K562 (cell line): ENCODE results near the gene DNAJA1. TPM values are rescaled to one million over a fixed set of nuclear protein-coding genes. Genes with fewer than 3 reads are reported as not detected.

Experiments
- ETV1 ChIP-seq: fragments of 450-650 bp; conservative IDR thresholded peaks from 2 replicates; pipeline ENCODE4 v1.6.1; 2016; ENCODE audit warnings: missing genetic modification characterization, control low read depth, low read depth, missing compliant biosample characterization
- HSF4 ChIP-seq: fragments of 250-450 bp; sonication (Bioruptor Pico); IDR thresholded peaks from 2 replicates; pipeline ENCODE4 v2.1.2; 2022; ENCODE audit warnings: mild to moderate bottlenecking, moderate library complexity, borderline replicate concordance
- LARP7 ChIP-seq: fragments of 450-650 bp; IDR thresholded peaks from 2 replicates; pipeline ENCODE4 v1.6.1; 2016
- MAZ ChIP-seq, 2 experiments: fragments of 450-650 bp in 1 of 2; sonication (generic) in 1 of 2; formaldehyde crosslinking; IDR thresholded peaks in 1 of 2; conservative IDR thresholded peaks in 1 of 2; 2 replicates each; pipeline versions ENCODE4 v1.4.0 to v1.5.0; 2020; ENCODE audit warnings: mild to moderate bottlenecking in 1 of 2, missing genetic modification reagents in 1 of 2
- MED1 ChIP-seq: sonication (generic); formaldehyde crosslinking; IDR thresholded peaks from 2 replicates; pipeline ENCODE4 v1.8.1; 2023; ENCODE audit warnings: missing genetic modification reagents, borderline replicate concordance
- PBX2 ChIP-seq, 2 experiments: IDR thresholded peaks in 1 of 2; conservative IDR thresholded peaks in 1 of 2; 2 replicates each; pipeline ENCODE4 v1.6.1; 2016; ENCODE audit warnings: low read depth in 2 of 2, mild to moderate bottlenecking in 1 of 2, missing compliant biosample characterization in 1 of 2, missing genetic modification characterization in 1 of 2, moderate library complexity in 1 of 2
- PCBP2 ChIP-seq: fragments of 200-400 bp; formaldehyde crosslinking; IDR thresholded peaks from 2 replicates; pipeline ENCODE4 v1.6.1; 2018; ENCODE audit warnings: low read length, low read depth, mild to moderate bottlenecking, moderate library complexity; ENCODE audit not compliant: poor library complexity, severe bottlenecking
- POLR2AphosphoS2 ChIP-seq: IDR thresholded peaks from 2 replicates; pipeline ENCODE4 v1.6.1; 2012; ENCODE audit warnings: low read length, improper control_type of control experiment
- RAD21 ChIP-seq, 2 experiments: fragments of 250-450 bp in 1 of 2; fragments of 450-650 bp in 1 of 2; sonication (Bioruptor Pico) in 1 of 2; formaldehyde crosslinking in 1 of 2; IDR thresholded peaks in 1 of 2; conservative IDR thresholded peaks in 1 of 2; 2 replicates each; pipeline versions ENCODE4 v1.4.0 to v1.8.0; 2020 to 2022; ENCODE audit warnings: mild to moderate bottlenecking in 2 of 2, moderate library complexity in 1 of 2
- RERE ChIP-seq: sonication (generic); formaldehyde crosslinking; IDR thresholded peaks from 2 replicates; pipeline ENCODE4 v1.8.0; 2023; ENCODE audit warnings: missing genetic modification reagents, mild to moderate bottlenecking, borderline replicate concordance
- ZBTB1 ChIP-seq: sonication (generic); formaldehyde crosslinking; IDR thresholded peaks from 2 replicates; pipeline ENCODE4 v1.8.1; 2023; ENCODE audit warnings: missing genetic modification reagents, low read depth, mild to moderate bottlenecking, borderline replicate concordance
- ZNF12 ChIP-seq: sonication (generic); formaldehyde crosslinking; IDR thresholded peaks from 2 replicates; pipeline ENCODE4 v1.4.0; 2020; ENCODE audit warnings: mild to moderate bottlenecking, missing genetic modification reagents
- ZNF316 ChIP-seq: fragments of 450-650 bp; IDR thresholded peaks from 2 replicates; pipeline ENCODE4 v1.6.1; 2016
- ZNF354B ChIP-seq: fragments of 250-450 bp; sonication (Bioruptor Pico); IDR thresholded peaks from 2 replicates; pipeline ENCODE4 v1.4.0; 2020
- polyA plus RNA-seq, 8 experiments: library from polyadenylated mRNA; depleted of rRNA in 4 of 8; stranded (reverse) in 5 of 8; unstranded in 3 of 8; fragments of >200 nt; fragmentation: Nextera tagmentation in 2 of 8; fragmentation: Illumina TruSeq in 1 of 8; extraction: Ambion mirVana in 2 of 8; extraction: Trizol in 1 of 8; gene quantifications; 2 replicates each; pipeline versions ENCODE4 v1.2.1 to v1.2.3, GENCODE V29; 2011 to 2014; ENCODE audit warnings: inconsistent platforms in 1 of 8, missing spikeins in 1 of 8
- total RNA-seq, 7 experiments: library from RNA; depleted of rRNA in 6 of 7; stranded (reverse); fragments of >200 nt in 6 of 7; fragmentation: Illumina TruSeq in 2 of 7; extraction: Trizol in 2 of 7; gene quantifications; 2 replicates each; pipeline versions ENCODE4 v1.2.1 to v1.2.3, GENCODE V29; 2011 to 2021; ENCODE audit warnings: low replicate concordance in 1 of 7
- TF ChIP-seq, protein P1 (sequence below): sonication (generic); formaldehyde crosslinking; IDR thresholded peaks from 2 replicates; pipeline ENCODE4 v1.8.0; 2022; ENCODE audit warnings: mild to moderate bottlenecking, missing genetic modification reagents
- TF ChIP-seq, protein P2 (sequence below): fragments of 250-450 bp; sonication (Bioruptor Pico); IDR thresholded peaks from 2 replicates; pipeline ENCODE4 v1.5.1; 2021; ENCODE audit warnings: mild to moderate bottlenecking

The DNAJA1 gene
- total and polyA plus RNA-seq, 9 of the 15 experiments (the other 6 are each of a cell fraction or from before 2014, with no cell fraction given), result 109 to 359 (median 175) TPM

DNA sequence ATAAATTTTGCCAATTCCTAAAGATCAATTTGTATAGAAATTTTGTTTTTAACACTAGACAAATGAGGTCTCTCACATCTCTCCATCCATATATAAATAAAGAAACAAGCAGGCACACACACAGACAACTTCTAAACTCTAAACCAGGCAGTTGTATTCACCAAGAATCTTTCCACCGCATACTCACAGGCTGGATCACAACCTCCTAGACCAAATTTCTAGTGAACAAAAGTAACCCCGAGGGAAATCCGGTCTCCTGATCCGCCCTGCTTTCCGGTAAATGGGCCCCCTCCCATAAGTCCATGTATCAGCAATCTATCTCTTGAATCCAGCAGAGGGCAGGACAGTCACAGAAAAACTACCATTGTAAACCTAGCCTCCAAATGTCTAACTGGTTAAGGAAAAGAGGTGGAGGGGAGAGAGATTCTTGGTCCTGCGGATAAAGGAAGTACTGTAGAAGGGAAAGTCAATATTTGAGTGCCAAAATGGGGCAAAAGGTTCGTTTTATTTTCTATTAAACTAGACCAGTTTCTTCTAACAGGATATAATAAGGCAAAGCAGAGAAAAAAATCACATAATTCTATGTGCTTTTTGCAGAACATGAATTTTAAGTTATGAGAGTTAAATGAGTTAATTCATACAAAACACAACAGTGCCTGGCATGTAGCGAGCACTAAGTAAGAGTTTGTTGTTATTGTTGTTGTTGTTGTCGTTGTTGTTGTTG, 56.2 kb downstream of the DNAJA1 start (continued):
- TF ChIP-seq, protein P1, sequence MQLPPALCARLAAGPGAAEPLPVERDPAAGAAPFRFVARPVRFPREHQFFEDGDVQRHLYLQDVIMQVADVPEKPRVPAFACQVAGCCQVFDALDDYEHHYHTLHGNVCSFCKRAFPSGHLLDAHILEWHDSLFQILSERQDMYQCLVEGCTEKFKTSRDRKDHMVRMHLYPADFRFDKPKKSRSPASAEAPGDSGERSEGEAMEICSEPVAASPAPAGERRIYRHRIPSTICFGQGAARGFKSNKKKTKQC (CRISPR knock-in tag), result no peak
- no peak for TF ChIP-seq ZBTB1 (CRISPR knock-in tag)
- TF ChIP-seq, protein P2, sequence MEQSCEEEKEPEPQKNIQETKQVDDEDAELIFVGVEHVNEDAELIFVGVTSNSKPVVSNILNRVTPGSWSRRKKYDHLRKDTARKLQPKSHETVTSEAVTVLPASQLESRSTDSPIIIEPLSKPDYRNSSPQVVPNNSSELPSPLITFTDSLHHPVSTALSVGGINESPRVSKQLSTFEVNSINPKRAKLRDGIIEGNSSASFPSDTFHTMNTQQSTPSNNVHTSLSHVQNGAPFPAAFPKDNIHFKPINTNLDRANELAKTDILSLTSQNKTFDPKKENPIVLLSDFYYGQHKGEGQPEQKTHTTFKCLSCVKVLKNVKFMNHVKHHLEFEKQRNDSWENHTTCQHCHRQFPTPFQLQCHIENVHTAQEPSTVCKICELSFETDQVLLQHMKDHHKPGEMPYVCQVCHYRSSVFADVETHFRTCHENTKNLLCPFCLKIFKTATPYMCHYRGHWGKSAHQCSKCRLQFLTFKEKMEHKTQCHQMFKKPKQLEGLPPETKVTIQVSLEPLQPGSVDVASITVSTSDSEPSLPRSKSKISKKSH (CRISPR knock-in tag), result no peak
- peak; percentile 91 to 93 for TF ChIP-seq RAD21 (CRISPR knock-in tag; conservative IDR thresholded peaks at IDR 0.05 in 1 of 2, IDR thresholded peaks at IDR 0.05 in 1 of 2)
- no peak for TF ChIP-seq PBX2 (CRISPR knock-in tag; IDR thresholded peaks at IDR 0.05; ENCODE audit: low read depth)
- no peak for TF ChIP-seq PBX2 (tag; conservative IDR thresholded peaks at IDR 0.05; ENCODE audit: low read depth)
- no peak for TF ChIP-seq ZNF354B (CRISPR knock-in tag)
- peak; percentile 57 for TF ChIP-seq ZNF316
- TF ChIP-seq LARP7, result no peak
- no peak for TF ChIP-seq RERE (CRISPR knock-in tag)
- TF ChIP-seq ETV1 (tag), result 0 out of 2 replicates have a peak, but pooled peaks have one; percentile 33
- TF ChIP-seq PCBP2, result no peak
- TF ChIP-seq HSF4 (CRISPR knock-in tag), result no peak
- TF ChIP-seq MED1 (CRISPR knock-in tag), result no peak
- no peak for TF ChIP-seq ZNF12 (CRISPR knock-in tag)
- TF ChIP-seq MAZ (CRISPR knock-in tag; conservative IDR thresholded peaks at IDR 0.05 in 1 of 2, IDR thresholded peaks at IDR 0.05 in 1 of 2), result peak in 1 of 2 experiments; percentile 64; a peak in 1 of 4 replicates
- TF ChIP-seq POLR2AphosphoS2, result no peak
